SW 1271 (cell line): Measurements from ENCODE around the gene DENND1B.
"Not testable (repeated sequence)": the region's sequence is repeated elsewhere in the genome, so short reads cannot be mapped to it uniquely, and the experiment has no call there.

Experiments
- DNase-seq, 2 experiments: peaks; one replicate each; lab custom pipeline; 2025; lab: John Stamatoyannopoulos, UW

The DENND1B gene

DNA sequence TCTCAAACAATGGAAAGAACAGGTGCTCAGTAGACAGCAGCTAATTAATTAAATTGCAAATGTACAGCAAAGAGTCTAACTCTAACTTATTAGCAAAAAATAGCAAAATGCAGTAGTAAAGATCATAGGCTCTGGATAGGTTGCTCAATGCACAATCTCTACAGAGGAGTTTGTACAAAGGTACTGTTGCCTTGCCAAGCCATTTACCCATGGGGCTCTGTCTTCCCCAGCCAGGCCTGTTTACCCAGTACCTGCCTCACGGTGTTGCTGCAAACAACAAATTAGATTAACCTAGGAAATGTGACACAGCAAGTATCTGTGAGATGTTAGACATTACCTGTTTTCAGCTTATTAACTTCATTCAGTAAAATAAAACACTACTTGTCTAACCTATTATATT is 222.0 kb downstream of the DENND1B start:
- DNase-seq = no peak

DNA sequence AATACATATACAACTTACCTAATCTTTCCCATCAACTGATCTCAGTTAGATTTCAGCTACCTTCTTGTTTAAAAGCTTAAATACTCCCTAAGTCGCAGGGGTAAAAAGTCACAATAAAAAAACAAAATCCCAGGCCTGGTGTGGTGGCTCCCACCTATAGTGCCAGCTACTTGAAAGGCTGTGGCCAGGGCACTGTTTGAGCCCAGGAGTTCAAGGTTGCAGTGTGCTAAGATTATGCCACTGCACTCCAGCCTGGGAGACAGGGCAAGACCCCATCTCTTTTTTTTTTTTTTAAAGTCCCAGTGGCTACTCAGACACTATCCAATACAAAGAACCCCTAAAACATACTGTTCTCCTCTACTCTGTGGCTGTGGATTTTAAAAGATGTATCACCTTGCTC is 228.3 kb downstream of the DENND1B start:
- DNase-seq = no peak

DNA sequence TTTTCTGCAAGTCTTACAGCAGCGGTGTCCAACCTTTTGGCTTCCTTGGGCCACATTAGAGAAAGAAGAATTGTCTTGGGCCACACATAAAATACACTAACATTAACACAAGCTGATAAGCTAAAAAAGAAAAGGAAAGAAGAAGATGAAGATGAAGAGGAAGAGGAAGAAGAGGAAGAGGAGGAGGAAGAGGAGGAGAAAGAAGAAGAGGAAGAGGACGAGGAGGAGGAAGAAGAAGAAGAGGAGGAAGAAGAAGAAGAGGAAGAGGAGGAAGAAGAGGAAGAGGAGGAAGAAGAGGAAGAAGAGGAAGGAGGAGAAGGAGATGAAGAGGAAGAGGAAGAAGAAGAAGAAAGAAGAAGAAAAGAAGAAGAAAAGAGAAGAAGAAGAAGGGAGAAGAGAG is 230.7 kb downstream of the DENND1B start:
- no peak for DNase-seq

DNA sequence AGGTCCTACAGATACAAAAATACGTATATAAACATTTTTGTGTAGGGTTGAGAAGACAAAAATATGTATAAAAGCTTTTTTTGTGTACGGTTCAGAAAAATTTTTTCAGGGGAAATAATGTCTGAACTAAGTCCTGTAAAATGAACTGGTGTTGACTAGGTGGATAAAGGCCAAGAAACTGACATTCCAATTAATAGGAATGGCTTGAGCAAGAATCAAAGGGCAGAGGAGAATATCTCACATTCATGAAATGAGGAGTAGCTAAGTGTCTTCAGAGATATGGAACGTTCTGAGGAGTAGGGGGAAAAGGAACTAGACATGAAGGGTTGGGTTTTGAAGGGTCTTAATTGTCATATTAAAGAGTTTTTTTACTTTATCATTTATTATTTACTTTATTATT is 231.2 kb downstream of the DENND1B start:
- DNase-seq = no peak

DNA sequence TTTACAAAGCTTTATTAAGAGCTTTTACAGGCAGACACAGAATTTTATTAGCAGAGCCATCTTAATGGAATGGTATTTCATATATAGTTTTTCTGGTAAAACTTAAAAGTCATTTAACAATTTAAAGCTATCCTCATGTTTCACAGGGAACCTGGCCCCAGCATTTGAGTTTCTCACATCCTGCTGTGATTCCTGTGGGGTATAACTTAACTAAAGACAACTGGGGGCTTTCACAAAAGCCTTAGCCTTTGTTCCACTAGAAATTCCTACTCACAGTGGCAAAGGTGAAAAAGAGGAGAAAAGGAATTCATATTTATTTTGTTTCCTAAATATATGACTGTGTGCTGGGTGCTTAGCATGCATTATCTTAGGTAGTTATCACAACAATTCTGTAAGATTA is 233.9 kb downstream of the DENND1B start:
- DNase-seq = no peak

DNA sequence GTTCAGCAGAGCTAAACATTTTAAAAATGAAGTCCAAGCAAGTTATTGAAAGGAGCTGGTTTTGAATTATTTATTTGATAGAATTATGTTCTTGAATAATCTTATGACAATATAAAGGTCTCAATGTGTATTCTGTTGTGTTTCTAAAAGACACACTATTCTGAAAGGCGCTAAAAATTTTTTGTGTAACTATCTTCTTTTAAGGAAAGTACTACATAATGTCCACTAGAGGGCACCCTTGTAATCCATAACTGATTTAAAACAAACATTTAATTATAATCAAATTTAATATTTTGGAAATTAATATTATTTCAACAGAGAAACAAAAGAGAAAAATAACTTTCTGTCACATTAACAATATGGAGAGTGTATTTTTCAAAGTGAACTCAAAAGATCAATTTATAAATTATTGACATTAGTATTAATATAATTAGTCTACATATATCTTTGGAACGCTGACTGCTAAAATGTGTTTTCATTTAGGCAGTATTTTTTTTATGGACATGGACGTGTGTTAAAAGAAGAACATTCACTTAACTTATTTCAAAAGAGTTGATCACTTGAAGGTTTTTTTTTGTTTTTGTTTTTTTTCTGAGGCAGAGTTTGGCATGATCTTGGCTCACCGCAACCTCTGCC is 248.4 kb downstream of the DENND1B start:
- DNase-seq = peak in 1 of 2 experiments; percentile 9

DNA sequence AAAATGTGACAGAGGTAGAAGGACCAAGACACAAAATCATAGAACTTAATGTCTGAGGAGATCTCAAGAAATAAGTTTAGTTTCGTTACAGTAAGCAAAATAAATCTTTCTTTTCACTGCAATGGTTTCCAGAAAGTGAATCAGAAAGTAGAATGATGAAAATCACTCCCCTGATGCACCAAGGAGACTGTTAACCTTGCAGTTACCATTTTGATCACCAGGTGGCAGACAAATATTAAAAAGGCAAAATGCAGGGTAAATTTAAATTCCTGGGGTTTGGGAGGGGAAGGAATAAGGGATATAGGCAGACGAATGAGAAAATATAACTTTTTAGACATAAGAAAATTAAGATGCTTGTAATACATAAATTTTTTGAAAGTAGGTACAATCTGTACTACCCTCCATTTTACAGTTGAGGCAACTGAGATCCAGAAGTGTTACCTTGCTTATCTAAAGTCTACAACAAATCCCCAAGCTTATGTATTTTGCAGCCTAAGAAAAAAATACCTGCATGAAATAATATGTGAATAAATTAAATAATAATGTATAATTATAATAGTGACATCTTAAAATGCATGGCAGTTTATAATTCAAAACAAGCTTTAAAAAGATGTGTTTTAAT is 254.1 kb downstream of the DENND1B start:
- peak in 1 of 2 experiments; percentile 5 for DNase-seq

DNA sequence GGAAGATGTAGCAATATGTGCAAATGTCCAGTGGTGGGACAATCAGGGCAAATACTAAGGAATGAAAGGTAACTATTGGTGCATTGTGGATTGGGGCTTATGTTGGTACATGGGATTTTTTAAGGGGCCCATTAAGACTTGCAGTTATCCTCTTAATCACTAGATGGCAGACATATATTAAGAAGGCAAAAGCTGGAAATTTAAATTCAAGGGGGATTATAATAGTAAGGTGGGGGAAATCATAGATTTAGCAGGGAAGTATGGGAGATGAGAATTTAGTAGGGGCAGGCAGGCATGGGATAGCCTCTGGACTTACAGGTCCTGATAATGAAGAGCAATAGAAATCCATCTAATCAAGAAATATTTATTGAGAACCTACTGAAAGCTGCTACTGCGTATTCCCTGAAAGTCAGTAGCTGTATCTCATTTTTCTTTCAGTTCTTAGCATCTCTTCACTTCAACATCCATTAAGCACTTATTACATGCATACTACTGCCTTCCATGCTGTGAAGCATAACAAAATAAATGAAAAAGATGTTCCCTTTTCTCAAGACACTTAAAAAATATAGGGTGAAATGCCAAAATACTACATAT is 255.4 kb downstream of the DENND1B start:
- peak in 1 of 2 experiments; percentile 1 for DNase-seq

DNA sequence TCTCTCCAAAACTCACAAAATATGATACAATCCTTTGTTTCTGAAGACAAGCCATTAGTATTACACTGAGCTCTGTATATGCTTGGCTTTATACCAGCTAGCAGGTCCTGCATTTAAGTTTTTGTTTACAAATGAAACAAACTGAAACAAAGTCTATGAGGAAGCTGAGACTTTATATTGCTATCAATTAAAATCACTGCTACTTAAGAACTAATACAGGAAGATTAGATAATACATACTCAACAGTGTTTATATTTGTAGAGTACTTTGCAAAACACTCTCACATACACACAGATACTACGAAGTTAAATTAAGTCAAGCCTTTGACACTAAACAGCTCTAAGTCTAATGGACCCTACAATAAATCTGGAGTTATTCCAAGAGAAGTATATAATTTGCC is 259.9 kb downstream of the DENND1B start:
- DNase-seq = no peak

DNA sequence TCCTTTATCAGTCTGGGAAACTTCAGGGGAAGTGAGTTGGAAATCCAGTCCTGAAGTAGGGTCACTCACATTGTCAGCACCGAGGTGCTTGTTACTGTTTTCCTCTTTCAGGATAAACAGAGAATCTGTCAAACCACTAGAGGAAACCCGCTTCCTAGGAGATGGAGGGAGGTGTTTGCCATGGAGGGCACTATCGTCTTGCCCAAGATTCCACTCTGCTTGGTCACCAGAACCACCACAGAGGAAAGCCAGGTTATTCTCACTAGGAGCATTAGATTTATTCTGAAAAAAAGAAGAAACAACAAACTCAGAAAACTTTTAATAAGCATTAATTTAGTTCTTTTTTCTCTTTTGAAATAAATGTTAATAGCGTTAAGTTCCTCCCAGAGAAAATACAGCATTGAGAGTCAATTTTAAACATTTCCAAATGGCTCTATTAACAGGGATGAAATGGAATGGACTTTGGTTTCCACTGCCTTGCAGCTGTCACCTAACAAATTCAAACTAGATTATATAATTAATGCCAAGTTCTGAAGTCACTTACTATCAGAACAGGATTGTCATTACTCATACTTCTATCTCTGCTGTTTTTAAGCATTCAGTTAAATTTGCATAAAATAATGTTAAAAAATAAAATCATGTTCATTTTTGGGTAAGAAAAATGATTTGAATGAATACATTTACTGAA is 264.4 kb downstream of the DENND1B start:
- no peak for DNase-seq

DNA sequence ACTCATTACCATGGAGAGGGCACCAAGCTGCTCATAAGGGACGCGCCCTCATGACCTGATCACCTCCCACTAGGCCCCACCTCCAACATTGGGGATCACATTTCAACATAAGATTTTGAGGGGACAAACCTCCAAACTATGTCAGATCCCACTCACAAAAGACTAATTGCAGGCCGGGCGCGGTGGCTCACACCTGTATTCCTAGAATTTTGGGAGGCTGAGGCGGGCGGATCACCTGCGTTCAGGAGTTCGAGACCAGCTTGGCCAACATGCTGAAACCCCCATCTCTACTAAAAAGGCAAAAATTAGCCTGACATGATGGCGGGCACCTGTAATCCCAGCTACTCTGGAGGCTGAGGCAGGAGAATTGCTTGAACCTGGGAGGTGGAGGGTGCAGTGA is 278.6 kb downstream of the DENND1B start:
- no peak for DNase-seq

DNA sequence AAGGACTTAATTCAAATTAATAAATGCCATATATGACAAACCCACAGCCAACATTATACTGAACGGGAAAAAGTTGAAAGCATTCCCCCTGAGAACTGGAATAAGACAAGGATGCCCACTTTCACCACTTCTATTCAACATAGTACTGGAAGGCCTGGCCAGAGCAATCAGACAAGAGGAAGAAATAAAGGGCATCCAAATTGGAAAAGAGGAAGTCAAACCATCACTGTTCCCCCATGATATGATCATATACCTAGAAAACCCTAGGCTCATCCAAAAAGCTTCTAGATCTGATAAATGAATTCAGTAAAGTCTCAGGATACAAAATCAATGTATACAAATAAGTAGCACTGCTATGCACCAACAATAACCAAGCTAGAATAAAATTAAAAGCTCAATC is 283.8 kb downstream of the DENND1B start:
- DNase-seq = not testable (repeated sequence)

DNA sequence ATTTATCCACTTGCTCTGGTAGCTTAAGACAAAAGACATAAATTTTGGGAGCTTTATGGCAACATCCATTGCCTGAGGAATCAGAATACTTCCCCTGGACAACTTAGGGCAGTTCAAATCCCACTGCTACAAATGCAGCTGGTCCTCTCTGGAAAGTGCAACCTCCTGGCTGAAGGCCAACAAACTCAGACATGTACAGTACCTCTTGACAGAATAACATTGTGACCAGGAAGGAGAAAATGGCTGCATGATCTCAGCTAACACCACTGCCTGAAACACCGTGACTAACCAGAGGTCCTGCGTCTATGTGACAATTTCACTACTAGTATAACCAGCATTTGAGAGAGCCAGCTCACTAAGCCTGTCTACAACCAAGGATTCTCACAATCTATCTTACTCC is 288.3 kb downstream of the DENND1B start:
- DNase-seq = no peak

DNA sequence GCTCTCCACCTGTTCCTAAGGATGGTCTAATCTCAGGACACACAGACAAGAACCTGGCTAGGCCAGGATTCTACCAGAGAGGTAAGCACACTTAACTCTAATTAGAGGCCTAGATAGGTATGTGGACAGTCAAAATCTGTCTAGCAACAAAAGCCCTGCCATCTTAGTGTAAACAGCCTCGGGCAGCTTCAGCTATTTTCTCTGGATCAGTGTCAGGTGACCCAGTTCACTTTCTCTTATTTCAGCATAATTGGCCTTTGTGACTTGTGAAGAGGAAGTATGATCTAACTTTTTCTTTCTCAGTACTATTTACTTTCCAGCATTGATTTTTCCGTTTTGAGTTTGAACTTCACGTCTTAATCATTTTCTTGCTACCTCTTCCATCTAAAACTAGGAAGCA is 289.5 kb downstream of the DENND1B start:
- DNase-seq = no peak

DNA sequence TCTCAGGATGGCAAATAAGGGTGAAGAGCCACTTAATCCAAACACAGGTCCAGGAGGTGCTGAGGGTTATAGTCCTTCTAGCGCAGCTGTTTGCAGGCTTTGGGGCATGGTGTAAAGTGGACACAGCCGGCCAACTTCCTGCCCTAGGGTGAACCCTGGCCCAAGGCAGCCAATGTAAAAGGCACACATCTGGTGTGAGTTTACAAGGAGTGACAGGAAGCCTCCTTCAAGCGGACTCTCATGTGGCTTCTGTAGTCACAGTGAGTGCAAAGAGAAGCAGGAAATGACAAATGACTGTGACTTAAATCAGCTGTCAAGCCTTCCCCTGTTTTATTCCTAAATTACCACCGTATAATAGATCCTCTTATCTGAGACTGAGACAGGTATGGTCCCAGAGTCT is 294.2 kb downstream of the DENND1B start:
- DNase-seq = no peak

DNA sequence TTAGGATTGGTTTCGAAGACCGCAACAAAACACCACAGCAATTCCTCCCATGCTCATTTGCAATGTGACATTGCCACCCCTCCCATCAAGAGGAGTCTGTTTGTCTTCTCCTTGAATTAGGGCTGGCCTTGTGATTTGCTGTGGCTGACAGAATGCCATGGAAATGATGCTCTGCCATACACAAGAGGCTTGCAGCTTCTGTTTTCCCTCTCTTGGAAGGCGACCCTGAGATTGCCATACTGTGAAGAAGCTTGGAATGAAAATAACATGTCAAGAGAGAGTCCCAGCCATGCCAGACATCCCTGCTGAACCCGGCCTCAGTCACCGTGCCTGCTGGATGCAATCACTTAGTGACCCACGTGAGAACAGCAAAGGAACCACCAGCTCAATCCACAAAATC is 294.8 kb downstream of the DENND1B start:
- no peak for DNase-seq

DNA sequence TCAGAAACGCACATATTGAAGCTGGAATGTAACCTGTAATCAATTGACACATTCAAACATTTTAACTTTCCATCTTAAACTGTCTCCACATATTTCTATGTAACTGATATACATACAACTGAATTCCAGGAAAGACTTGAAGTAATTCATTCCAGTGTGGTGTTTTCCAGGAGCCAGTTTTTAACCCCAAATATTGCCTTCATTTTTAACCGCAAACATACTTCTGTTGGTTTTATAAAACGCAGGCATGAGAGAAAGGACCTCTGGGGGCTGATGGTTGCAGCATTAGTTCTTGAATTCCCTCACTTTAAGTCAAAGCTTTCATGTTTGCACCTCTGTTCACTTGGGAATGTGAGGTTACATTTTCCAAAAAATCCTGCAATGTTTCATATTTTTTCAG is 303.1 kb downstream of the DENND1B start:
- DNase-seq = no peak

DNA sequence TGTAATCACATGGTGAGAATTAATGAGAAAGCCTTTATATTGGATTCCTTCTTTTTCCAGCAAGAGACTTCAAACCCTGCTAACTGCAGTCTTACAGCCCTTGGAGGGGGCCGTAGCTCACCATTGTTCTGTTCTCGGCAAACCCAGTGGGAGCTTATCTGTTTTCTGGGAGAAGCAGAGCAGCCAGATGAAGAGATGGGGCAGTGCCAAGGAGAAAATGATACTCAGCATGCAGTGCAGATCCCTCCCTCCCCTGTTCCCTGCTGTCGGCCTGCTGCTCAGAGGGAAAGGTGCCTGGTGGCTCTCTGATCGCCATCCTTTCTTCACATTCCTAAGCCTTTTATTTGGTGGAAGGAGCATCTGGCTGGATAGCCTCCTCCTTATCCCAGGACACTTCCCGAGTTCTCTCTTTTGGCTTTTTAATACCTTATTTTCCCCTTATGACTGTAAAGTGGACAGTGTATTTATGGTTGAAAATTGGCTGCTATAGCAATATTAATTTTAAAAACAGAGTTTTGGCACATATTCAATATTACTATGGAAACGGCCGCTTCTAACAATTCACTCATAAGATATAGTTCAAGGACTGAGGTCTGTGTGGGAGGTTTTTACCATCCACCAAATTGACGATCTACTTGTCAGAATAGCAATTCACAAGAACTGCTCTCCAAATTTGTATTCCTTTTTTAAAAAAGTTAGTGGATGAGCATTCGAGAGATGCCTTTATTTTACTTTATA is 303.9 kb downstream of the DENND1B start:
- no peak for DNase-seq

DNA sequence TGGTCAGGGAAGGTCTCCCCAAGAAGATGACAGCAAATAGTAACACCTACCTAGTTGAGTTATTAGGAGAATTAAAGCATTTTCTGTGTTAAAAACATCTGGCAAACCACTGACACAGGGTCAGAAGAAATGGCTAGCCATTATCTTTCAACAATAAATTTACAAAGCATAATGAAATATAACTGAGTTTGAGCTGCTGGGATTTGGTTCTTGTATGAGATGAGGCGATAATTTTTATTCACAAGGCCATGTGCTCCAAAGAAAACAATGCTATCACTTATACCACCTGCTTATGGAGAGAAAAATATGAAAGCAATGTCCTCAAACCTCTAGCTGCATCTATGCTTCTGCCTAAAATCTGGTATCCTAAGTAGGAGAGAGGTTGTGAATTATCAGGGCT is 304.9 kb downstream of the DENND1B start:
- no peak for DNase-seq

DNA sequence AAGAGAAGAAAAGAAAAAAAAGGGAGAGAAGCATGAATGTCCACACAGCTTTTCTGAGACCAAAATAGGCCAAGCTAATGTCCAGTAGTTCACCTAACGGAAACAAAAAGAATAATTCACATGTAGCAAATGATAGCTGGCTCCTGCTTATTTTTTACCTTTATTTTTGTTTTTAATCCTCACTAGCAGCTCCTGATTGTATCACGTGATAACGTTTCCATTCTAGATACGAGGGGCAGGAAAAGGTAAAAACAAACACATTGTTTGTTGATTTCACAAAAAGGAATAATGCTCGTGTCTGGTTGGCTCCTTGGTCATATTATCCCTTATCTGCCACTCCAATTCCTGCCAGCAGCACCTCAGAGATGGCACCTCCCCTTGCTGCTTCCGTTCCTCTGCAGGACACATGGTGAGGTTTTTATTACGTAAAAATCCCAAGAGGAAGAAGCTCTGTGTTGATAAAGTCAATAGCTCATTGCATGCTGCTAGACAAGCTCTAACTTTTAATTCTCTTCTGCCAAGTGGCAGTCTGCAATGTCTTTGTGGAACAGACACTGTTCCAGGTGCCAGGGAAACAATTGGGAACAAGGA is 305.6 kb downstream of the DENND1B start:
- no peak for DNase-seq

DNA sequence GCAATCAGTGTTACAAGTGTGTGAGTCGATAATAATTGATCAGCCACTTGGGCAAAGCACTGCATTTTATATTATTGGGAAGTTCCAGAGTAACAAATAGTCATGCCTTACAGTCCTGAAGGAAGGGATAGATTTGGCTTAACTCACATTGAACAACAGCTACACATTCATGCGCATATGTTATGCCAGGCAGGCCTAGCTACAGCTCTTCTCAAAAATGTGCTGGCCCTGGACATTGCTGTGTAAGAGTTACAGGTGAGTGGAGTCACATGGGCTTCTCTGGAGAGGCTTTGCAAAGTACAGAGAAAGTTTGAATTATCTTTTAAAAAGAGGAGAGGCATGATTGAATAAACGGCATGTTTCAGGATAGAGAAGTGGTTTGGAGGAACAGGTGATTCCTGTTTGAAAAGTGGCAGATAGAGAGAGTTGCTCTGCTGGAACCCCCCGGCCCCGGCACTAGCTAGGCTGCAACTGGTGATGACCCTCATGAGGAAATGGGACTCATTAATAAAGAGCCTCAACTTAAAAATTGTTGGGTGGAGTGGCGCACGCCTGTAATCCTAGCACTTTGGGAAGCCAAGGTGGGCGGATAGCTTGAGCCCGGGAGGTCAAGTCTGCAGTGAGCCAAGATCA is 306.6 kb downstream of the DENND1B start:
- DNase-seq = no peak

DNA sequence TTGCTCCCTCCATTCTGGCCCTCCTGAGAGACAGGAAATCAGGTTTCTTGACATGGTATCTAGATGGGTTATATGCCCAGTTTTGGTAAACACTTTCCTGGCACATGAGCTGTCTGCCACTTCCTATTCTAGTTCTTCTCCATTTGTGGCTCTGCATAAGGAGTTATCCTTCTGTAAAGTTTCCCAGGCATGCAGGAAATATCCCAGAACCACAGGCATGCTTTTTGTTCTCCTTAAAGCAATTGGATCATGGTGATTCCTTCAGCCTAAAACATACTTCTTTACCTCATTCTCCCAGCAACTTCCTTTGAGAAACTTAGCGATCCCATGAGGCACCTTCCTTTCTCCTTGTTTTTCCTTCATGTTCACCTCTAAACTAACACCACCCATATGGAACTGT is 307.4 kb downstream of the DENND1B start:
- DNase-seq = no peak
